Measurements from ENCODE around the gene SWAP70. TPM values are rescaled to one million over a fixed set of nuclear protein-coding genes. Genes with fewer than 3 reads are reported as not detected.

The SWAP70 gene
- total and polyA plus RNA-seq, 9 of the 15 experiments (the other 6 are each of a cell fraction or from before 2014, with no cell fraction given) = 1.7 to 4.9 (median 3.9) TPM

GRCh38 chr11:9757809-9758636 lies 94.1 kb downstream of the SWAP70 start (continued):
- TF ChIP-seq PRPF4 (IDR thresholded peaks at IDR 0.05; ENCODE audit: insufficient read depth, low read depth, low read length, poor library complexity, severe bottlenecking) (no peak), GTF2E2 (tag; IDR thresholded peaks at IDR 0.05) (no peak), FOXP1 (CRISPR knock-in tag; IDR thresholded peaks at IDR 0.05) (no peak; the same call in 1 of the 2 replicates), MNT (conservative IDR thresholded peaks at IDR 0.05) (peak; percentile 60 to 69), DDX20 (tag; IDR thresholded peaks at IDR 0.05; ENCODE audit: low read depth) (no peak), IFI16 (CRISPR knock-in tag; IDR thresholded peaks at IDR 0.05) (no peak), RBM14 (IDR thresholded peaks at IDR 0.05; ENCODE audit: borderline replicate concordance, insufficient read depth, low read depth, low read length) (0 out of 2 replicates have a peak, but pooled peaks have one; percentile 34), REST (IDR thresholded peaks at IDR 0.05; ENCODE audit: borderline replicate concordance) (peak; percentile 88), REST (CRISPR knock-in tag; IDR thresholded peaks at IDR 0.05; ENCODE audit: low read depth) (no peak; the same call in 1 of the 2 replicates), ZNF707 (CRISPR knock-in tag; conservative IDR thresholded peaks at IDR 0.05) (no peak), KDM5B (IDR thresholded peaks at IDR 0.05; ENCODE audit: insufficient replicate concordance, low read depth, low read length) (peak; percentile 48), PCBP1 (IDR thresholded peaks at IDR 0.05; ENCODE audit: low read depth, low read length, poor library complexity, severe bottlenecking) (no peak), KAT2B (IDR thresholded peaks at IDR 0.05; ENCODE audit: low read depth, low read length) (no peak), ZNF277 (CRISPR knock-in tag; IDR thresholded peaks at IDR 0.05; ENCODE audit: borderline replicate concordance) (no peak)

All from K562 (cell line).